CD4-positive, alpha-beta T cell treated with Interleukin-15 for 4 hours (primary cell): Measurements from ENCODE around the gene GLMP.
"Not testable (repeated sequence)": the region's sequence is repeated elsewhere in the genome, so short reads cannot be mapped to it uniquely, and the experiment has no call there.

Source experiments
- DNase-seq: peaks from one replicate; pipeline ENCODE4 v3.0.0-alpha.2; 2020; ENCODE audit warnings: low spot score

Gene GLMP, protein sequence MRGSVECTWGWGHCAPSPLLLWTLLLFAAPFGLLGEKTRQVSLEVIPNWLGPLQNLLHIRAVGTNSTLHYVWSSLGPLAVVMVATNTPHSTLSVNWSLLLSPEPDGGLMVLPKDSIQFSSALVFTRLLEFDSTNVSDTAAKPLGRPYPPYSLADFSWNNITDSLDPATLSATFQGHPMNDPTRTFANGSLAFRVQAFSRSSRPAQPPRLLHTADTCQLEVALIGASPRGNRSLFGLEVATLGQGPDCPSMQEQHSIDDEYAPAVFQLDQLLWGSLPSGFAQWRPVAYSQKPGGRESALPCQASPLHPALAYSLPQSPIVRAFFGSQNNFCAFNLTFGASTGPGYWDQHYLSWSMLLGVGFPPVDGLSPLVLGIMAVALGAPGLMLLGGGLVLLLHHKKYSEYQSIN

DNA sequence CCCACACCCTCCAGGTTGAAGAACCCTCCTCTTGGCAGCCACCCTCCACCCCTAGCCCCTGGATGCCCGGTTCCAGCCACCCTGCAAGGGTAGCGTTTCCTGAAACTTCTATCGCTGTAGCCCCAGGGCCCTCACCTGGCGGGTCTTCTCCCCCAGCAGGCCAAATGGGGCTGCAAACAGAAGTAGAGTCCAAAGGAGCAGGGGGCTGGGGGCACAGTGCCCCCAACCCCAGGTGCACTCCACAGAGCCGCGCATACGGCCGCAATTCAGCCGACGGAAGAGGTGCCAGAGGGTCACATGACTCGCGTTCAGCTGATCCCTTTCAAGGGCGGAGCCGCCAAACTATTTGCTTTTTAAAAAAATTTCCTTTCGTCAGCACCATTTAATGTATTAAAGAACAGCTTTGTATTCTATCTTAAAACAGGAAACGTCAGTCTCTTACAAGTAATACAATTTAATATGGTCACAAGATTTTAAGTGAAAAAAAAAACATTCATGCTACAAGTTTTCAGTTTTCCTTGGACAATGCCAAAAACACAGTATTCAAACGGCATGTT, at the start of gene GLMP:
Gene GLMP, minus strand, starts transcription at position 289 of the 557 bp plus-strand sequence. Its CDS starts 34 bp downstream, at position 255.
- peak; percentile 53 for DNase-seq

DNA sequence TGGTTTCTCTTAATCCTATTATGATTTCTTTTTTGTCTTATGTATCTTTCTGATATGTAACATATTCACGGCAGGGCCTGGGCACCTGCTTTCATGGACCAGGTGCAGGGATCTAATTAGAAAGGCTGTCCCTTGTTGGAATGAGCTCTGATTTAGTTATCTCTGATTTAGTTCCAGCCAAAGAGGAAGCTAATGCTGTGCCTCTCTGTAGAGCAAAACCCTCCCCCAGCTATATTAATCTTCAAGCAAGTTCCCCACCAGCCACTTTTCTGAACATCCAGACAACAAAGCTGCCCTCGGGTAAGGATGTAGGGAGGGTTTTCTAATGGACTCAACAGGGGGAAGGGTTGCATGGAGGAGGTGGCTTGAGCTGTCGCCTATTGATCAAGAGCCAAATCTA, 48.9 kb upstream of the GLMP start:
- no peak for DNase-seq

DNA sequence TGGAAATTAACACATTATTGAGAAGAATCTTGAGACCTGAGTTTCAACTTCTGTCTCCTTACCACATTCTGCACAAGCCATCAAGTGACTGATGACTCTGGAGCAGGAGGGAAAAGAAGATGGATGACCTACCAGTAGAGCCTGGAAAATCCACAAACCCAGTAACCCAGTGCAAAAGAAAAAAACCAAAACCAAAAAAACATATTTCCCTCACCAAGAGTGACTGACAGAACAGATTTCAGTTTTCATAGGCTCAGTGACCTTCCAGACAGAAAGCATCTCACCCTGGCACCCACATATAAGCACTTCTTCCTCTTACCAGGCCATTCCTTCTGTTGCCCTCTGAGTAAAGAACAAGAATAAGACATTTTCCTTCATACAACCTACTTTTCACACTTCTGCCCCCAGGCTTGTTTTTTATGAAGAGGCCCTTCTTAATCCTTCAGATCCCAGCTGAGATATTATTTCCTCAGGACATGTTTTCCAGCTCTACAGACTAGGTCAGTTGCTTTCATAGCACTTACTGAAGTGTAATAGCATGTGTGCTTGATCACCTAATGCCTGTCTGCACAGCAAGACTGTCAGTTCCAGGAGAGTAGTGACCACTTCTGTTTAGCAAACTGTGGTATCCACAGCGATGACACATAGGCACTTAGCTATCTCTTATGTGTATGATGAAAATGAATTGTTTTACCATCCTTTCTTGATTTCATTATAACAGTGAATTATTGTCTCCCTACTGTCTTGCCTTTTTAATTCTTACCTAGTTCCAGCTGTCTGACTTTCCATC, 46.9 kb upstream of the GLMP start:
- DNase-seq = no peak

DNA sequence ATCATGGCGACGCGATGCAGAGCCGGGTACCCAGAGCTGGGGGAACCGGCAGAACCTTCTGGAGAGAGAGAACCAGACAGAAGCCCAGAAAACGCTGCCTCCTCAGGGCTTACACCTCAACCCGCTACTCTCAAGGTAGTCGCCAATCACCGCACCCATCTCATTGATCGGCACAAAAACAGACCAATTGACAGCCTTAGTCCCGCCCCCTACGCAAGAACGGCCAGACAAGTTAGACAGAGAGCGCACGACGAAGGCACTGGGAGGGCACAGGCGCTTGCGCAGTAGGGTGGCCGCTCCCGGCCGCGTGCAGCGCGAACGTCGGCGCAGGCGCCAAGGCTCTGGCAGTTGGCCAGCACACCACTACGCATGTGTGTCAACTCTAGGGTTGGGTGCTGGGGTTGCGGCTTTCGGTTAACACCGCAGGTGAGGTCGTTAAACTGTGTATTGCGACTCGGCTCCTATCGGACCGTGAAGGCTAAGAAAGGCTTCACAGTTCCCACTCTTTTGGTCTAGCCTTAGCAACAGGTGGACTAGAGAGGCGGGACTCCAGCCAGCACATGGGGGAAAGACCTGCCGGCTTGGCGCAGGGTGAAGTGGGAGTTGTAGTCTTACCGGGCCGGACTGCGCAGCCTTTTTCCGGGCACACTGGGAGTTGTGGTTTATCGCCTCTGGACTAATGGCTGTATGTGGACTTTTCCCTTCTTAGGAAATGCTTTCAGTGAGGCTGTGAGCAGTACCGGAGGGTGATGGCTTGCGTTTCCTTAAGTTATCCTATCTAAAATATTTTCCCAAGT, 42.9 kb upstream of the GLMP start, which contains the start of the genes CCT3 and TSACC:
Gene CCT3, minus strand, starts transcription at position 113 of the 797 bp plus-strand sequence. Its CDS starts 108 bp downstream, at position 5.
Gene TSACC, plus strand, starts transcription at position 347 of the 797 bp plus-strand sequence. CDS start 1,232 bp downstream, outside the sequence.
- DNase-seq = peak; percentile 100

DNA sequence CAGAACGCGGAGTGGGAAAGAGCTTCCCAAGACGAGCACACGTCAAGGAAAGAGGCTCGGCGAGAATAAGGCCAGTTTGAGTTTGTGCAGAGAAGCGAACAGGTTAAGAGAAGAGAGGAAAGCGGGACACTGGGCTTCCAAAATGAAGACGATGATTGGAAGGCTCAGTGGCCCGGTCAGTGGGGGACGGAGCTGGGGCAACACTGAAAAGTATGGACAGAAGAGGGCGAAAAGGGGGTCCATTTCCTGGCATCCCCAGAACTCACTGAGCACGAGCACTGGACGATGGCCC, 42.4 kb upstream of the GLMP start:
- peak; percentile 1 for DNase-seq

DNA sequence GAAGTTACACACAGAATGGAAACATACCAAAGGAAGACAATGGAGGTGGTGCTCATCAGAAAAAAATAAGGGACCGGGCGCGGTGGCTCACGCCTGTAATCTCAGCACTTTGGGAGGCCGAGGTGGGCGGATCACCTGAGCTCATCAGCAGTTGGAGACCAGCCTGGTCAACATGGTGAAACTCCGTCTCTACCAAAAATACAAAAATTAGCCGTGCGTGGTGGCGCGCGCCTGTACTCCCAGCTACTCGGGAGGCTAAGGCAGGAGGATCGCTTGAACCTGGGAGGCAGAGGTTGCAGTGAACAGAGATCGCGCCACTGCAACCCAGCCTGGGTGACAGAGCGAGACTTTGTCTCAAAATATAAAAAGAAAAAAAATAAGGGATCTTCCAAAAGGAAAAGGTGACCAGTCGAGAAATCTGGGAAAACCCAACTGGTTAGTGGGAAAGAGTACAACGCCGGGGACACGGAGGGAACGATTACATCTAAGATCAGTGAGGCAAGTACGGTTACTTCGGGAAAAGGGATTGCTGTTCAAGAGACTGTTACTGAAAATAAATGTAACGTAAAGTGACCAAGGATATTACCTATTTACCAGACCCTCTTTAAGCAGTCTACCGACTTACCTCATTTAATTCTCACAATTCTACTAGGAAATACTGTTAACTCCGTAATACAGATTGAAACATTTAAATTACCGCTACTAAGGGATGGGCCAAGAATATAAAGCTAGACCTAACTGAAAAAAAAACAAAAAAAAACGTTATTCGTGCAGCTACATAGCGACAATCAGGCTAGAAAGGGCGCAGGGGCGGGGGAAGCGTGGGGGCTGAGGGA, 41.8 kb upstream of the GLMP start:
- no peak for DNase-seq

DNA sequence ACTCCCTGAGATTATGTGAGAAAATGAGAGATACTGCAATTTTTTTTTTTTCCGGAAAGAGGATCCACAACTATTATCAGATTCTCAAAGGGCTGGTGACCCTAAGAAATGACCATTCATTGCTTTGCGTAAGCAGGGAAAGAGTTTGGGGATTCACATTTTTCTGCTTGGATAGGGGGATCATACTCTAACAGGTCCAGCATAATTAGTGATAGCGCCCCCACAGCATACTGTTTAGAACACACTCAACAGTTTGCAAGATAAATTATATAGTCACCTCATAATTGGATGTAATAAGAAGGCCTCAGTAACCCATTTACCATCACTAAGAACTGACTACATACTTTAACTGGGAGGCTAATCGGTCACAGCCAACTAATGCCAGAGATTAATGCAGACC, 40.8 kb upstream of the GLMP start:
- no peak for DNase-seq

DNA sequence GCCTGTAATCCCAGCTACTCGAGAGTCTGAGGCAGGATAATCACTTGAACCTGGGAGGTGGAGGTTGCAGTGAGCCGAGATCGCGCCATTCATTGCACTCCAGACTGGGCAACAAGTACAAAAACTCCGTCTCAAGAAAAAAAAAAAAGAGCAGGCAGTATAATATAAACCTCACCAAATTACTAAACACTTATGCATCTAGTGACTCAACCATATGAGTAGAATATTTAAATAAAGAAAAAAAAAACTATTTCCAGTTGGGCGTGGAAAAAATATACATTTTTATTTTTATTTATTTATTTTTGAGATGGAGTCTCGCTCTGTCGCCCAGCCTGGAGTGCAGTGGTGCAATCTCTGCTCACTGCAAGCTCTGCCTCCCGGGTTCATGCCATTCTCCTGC, 27.7 kb upstream of the GLMP start:
- DNase-seq = not testable (repeated sequence)

DNA sequence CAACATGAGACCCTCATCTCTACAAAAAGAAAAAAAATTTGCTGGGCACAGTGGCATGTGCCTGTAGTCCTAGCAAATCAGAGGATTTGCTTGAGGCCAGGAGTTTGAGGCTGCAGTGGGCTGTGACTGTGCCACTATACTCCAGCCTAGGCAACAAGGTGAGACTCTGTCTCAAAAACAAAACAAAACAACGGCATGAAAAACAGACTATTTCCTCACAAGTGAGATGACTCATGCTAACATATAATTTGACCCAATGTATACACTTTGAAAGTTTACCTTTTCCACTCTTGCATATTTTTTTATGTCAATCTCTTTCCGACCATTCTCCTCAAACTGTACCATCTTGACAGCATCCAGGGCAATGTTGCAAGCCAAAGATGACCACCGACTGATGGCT, 25.1 kb upstream of the GLMP start:
- no peak for DNase-seq

DNA sequence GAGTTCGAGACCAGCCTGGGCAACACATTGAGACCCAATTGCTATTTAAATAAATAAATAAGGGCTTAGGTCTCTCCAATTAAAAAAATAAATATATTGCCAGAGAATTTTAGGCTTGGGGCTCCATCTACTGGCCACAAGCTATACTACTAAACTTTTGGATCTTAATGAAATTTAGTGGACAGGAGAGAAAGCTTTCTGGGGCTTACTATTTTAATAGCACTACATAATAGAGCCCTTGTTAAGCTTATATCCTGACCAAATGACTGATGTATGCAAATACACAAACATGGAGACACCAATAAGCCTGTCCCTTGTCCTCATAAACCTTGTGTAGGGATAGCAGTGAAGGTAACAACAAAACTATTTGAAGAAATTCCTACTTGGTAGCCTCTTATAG, 24.2 kb upstream of the GLMP start:
- DNase-seq = peak; percentile 35

DNA sequence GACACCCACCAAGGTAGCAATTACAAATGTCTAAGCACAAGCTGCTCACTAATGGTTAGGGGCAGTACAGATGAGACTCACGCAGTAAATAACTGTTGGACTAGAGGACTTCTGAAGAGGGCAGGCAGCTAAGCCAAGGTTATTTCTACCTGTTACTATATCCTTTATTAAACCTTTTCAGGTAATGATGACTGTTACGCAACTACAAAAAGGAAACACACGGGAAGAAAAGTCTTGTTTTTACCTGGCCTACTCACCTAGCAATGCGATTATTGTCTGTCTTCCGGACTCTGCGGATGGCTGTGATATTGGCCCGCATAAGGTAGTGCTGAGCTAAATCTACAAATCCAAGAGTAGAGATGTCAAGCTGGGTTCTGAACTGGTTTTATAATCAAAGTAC, 21.4 kb upstream of the GLMP start:
- no peak for DNase-seq

DNA sequence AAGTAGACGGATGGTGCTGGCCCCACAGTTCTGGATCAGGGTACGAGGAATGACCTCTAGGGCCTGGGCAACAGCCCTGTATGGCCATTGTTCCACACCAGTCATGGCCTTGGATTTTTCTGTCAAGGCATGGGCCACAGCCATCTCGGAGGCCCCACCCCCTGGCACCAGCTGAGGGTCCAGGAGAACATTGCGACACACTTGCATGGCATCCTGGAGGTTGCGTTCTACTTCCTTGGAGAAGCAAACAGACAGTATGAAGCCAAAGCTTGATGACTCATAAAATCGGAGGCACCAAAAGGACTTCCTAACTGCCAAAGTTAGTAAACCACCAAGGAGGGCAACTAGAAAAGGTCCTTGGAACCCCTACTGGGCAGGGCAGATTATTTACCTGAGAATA, 15.5 kb upstream of the GLMP start:
- DNase-seq = no peak

DNA sequence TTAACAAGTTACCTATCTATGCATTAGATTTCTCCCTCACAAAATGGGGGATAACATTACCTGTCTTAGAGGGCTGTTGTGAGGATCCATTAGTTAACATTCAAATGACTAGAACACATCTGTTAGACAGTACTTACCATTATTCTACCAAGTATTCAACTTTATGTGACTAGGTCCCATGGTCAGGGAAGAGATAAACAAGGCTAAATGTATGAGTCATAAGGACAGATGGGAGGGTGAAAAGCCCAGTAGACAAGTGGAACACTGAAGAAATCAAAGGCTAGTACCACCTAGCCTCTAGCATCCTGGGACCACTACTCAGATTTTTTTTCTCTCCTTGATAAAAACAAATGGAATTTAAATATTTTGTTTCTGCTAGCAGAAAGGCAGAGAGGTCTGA, 12.6 kb upstream of the GLMP start:
- no peak for DNase-seq

DNA sequence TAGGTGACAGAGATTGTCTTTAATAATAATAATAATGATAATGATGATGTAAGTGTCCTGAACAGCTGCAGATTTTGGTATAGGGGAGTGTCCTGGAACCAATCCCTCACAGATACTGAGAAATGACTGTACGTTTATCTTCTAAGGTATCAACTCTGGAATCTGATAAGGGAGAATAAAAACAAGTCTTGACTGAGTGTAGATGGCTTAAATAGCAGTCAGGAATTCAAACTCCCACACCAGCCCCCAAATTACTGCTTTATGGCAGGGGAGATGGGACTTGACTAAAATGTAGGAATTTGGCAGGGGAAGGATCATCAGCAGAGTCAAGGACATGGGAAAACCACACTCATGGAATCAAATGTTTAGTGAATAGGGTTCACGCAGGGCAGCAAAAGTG, 9.7 kb upstream of the GLMP start:
- DNase-seq = no peak

DNA sequence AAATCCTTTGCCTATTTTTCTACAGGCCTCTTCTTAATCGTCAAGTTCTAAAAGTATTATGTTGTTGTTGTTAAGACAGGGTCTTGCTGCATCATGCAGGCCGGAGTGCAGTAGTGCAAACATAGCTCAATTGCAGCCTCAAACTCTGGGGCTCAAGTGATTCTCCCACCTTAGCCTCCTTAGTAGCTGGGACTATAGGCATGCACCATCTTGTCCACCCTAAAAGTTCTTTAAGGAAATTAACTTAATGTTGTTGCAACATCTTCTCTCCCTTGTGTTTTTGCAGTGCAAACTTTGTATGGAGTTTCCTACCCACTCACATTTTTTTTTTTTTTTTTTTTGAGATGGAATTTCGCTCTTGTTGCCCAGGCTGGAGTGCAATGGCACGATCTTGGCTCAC, 7.8 kb upstream of the GLMP start:
- no peak for DNase-seq

DNA sequence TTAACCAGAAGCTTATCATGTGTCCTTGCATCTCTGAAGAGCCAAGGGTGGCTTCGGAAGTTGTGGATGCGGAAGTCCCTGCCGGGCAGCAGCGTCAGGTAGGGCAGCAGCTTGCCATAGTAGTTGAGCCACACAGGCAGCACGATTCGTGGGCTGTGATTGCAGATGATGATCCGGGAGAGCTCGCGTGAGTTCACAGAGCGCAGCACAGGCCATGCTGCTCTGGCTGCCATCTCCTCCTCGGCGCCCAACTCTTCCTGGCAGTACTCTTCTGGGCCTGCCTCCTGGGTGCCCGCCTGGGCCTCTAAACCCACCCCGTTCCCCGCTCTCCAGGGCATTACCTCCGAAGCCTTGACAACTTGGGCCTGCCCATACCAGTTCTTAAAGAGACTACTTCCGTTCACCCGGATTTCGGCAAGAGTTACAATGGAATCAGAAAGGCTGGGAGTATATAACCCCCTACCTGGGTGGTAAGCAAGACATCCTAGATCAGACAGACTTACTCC, 3.4 kb upstream of the GLMP start, which contains the start of gene VHLL:
Gene VHLL, minus strand, starts transcription at position 456 of the 506 bp plus-strand sequence. Its CDS starts 118 bp downstream, at position 338.
- DNase-seq = no peak

DNA sequence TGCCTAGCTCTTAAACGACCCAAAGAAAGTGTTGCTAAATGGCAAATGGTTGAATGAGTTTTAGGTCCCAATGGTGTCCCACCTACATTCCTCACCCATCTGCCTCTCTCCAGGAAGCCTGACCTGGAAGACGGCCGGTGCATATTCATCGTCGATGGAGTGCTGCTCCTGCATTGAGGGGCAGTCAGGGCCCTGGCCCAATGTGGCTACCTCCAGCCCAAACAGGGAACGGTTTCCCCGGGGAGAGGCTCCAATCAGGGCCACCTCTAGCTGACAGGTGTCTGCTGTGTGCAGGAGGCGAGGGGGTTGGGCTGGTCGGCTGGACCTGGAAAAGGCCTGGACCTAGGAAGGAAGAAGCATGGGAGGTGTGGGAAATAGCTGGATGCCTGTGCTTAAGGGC, 1.6 kb downstream of the GLMP start:
- DNase-seq = no peak

DNA sequence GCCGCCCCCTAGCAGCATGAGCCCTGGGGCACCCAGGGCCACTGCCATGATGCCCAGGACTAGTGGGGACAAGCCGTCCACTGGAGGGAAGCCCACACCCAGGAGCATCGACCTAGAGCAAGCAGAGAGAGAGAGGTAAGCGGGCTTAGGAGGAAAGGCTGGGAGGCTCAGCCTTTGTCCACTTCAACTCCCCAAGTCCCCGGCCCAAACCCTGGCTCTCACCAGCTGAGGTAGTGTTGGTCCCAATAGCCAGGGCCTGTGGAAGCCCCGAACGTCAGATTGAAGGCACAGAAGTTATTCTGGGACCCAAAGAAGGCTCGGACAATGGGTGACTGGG, 2.4 kb downstream of the GLMP start:
- DNase-seq = no peak

DNA sequence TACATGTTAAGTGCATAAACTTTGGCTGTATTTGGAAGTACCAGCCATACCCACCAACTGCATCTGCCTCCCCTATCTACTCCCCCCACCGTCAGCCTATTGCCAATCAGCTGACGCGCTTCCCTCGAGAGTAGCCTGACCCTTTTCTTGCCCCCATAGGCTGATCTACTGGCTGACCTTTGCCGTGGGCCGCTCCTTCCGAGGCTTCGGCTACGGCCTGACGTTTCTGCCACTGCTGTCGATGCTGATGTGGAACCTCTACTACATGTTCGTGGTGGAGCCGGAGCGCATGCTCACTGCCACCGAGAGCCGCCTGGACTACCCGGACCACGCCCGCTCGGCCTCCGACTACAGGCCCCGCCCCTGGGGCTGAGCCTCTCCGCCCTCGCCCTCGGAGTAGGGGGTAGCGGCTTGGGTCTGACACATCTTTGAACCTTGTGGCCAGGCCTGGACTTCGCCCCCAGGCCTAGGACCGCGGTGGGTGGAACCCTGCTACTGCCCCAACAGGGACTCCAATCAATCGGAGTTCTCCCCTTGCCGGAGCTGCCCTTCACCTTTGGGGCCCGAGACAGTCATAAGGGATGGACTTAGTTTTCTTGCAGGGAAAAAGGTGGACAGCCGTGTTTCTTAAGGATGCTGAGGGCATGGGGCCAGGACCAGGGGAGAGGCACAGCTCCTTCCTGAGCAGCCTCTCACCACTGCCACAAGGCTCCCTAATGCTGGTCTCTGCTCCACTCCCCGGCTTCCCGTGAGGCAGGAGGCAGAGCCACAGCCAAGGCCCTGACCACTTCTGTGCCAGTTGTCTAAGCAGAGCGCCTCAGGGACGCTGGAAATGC, 4.0 kb downstream of the GLMP start:
- peak; percentile 10 for DNase-seq

DNA sequence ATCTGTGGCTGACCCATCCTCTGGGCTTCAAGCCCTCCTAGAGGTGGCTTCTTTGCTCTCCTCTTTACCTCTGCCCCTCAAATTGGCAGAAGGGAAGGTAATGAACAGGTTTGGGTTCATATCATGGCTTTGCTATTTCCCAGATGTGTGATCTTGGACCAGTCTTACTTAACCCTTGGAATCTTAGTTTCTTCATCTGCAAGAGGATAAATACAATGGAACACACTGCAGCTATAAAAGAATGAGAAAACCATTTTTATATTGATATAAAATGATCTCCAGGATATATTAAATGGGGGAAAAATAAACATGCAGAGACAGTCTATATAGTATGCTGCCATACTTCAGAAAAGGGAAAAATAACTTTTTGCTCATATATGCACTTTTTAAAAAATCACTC, 5.6 kb downstream of the GLMP start:
- DNase-seq = no peak
